ENCODE results near the gene APOBEC3A. TPM values are rescaled to one million over a fixed set of nuclear protein-coding genes. Genes with fewer than 3 reads are reported as not detected.

APOBEC3A gene
- total and polyA plus RNA-seq, 10 of the 15 experiments (the other 5 are each of a cell fraction or from before 2014, with no cell fraction given) = 0.20 TPM; not detected in 9

DNA sequence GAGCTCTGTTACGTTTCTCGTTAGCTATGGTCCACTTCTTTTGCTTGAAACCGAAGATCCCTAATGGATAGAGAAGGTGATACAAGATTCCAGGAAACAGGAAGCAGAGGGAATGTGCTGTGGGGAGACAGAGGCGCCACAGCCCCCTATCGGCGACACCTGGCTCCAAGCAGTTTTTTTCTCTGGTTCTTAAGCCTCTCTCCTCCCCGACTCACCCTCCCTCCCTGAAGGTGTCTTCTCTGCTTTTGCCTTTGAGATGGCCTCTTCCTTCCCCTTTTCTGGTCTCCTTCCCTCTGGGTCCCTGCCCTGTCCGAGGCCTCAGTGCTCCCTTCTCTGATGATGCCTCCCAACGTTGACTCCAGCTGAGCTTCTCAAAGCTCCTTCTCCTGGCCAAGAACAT is 14.2 kb upstream of the APOBEC3A start (continued):
- TF ChIP-seq, protein P1, sequence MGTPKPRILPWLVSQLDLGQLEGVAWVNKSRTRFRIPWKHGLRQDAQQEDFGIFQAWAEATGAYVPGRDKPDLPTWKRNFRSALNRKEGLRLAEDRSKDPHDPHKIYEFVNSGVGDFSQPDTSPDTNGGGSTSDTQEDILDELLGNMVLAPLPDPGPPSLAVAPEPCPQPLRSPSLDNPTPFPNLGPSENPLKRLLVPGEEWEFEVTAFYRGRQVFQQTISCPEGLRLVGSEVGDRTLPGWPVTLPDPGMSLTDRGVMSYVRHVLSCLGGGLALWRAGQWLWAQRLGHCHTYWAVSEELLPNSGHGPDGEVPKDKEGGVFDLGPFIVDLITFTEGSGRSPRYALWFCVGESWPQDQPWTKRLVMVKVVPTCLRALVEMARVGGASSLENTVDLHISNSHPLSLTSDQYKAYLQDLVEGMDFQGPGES (IDR thresholded peaks at IDR 0.05) = no peak
- TF ChIP-seq CHD2 (IDR thresholded peaks at IDR 0.05; ENCODE audit: borderline replicate concordance, low read depth, low read length) = no peak
- TF ChIP-seq, protein P2, sequence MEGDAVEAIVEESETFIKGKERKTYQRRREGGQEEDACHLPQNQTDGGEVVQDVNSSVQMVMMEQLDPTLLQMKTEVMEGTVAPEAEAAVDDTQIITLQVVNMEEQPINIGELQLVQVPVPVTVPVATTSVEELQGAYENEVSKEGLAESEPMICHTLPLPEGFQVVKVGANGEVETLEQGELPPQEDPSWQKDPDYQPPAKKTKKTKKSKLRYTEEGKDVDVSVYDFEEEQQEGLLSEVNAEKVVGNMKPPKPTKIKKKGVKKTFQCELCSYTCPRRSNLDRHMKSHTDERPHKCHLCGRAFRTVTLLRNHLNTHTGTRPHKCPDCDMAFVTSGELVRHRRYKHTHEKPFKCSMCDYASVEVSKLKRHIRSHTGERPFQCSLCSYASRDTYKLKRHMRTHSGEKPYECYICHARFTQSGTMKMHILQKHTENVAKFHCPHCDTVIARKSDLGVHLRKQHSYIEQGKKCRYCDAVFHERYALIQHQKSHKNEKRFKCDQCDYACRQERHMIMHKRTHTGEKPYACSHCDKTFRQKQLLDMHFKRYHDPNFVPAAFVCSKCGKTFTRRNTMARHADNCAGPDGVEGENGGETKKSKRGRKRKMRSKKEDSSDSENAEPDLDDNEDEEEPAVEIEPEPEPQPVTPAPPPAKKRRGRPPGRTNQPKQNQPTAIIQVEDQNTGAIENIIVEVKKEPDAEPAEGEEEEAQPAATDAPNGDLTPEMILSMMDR (IDR thresholded peaks at IDR 0.05 in 2 of 3, conservative IDR thresholded peaks at IDR 0.05 in 1 of 3; ENCODE audit: control insufficient read depth in 2 of 3, extremely low read depth in 1 of 3, insufficient read depth in 1 of 3, low read depth in 3 of 3, low read length in 3 of 3) = peak in 2 of 3 experiments; percentile 11 to 32; a peak in 1 of 6 replicates
- TF ChIP-seq KLF5 (IDR thresholded peaks at IDR 0.05; ENCODE audit: partially characterized antibody) = no peak
- TF ChIP-seq, protein P3, sequence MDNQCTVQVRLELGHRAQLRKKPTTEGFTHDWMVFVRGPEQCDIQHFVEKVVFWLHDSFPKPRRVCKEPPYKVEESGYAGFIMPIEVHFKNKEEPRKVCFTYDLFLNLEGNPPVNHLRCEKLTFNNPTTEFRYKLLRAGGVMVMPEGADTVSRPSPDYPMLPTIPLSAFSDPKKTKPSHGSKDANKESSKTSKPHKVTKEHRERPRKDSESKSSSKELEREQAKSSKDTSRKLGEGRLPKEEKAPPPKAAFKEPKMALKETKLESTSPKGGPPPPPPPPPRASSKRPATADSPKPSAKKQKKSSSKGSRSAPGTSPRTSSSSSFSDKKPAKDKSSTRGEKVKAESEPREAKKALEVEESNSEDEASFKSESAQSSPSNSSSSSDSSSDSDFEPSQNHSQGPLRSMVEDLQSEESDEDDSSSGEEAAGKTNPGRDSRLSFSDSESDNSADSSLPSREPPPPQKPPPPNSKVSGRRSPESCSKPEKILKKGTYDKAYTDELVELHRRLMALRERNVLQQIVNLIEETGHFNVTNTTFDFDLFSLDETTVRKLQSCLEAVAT (IDR thresholded peaks at IDR 0.05) = no peak
- TF ChIP-seq IKZF1 (conservative IDR thresholded peaks at IDR 0.05) = peak; percentile 28; the same call in 1 of the 2 replicates

DNA sequence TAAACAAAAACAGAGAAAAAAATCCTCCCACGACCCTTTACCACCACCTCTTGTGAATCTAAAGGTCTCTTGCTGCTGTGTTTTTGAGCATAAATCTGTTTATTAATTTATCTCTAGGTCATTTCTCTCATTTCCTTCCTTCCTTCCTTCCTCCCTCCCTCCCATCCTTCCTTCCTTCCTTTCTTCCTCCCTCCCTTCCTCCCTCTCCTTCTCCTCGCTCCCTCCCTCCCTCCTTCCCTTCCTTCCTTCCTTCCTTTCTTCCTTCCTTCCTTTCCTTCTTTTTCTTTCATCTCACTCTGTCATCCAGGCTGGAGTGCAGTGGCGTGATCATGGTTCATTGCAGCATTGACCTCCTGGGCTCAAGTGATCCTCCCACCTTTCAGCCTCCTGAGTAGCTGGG is 13.5 kb upstream of the APOBEC3A start:
- intact Hi-C loops (cut with micrococcal nuclease; ENCODE audit: unreplicated experiment) (loop anchor here (5.0 kb wide), 1 partner anchor 38 kb away; the partner anchor contains the start of gene APOBEC3B), in situ Hi-C loops (cut with MboI) (no loop called here)
- CTCF ChIA-PET = interaction anchor here (1.1 to 3.5 kb wide), 2 partner anchors 30 to 74 kb away, joined by 3 to 22 read pairs; no protein-coding TSS in a partner anchor
- WGBS (ENCODE audit: insufficient coverage, insufficient replicate concordance, low lambda C conversion rate, missing lambda C conversion rate) = 3% methylated on average over 3 of the region's 3 CpGs
- RAD21 ChIA-PET (ENCODE audit: unreplicated experiment) = no interaction called here
- Histone ChIP-seq H3K36me3 (ENCODE audit: control insufficient read depth in 2 of 2, insufficient read depth in 2 of 2, low read length in 1 of 2) (no peaks in the 10 kb centered on the region), H3K27me3 (replicated peaks in 1 of 2; ENCODE audit: control insufficient read depth in 2 of 2, insufficient read depth in 2 of 2, low read length in 1 of 2) (no peaks in the 10 kb centered on the region), H2AFZ (ENCODE audit: control insufficient read depth, low read depth, low read length) (no peak overlapping the region), H4K20me1 (ENCODE audit: control insufficient read depth, insufficient read depth) (no peaks in the 10 kb centered on the region), H3K27ac (ENCODE audit: control insufficient read depth, insufficient read depth) (no peak overlapping the region), H3K4me1 (ENCODE audit: control insufficient read depth, insufficient read depth, low read length) (peaks cover 39% of the 10 kb centered on the region), H3K9me3 (replicated peaks; ENCODE audit: control insufficient read depth, insufficient read depth, low read length) (no peaks in the 10 kb centered on the region), H3K4me2 (ENCODE audit: control insufficient read depth, insufficient read depth) (no peak overlapping the region), H3K9ac (ENCODE audit: control insufficient read depth, insufficient read depth, low read length) (no peak overlapping the region), H3K79me2 (ENCODE audit: control insufficient read depth, insufficient read depth, low read length) (no peaks in the 10 kb centered on the region), H3K4me3 (no peak overlapping the region)
- POLR2A ChIA-PET = interaction anchor here (1.0 to 1.1 kb wide), 2 partner anchors 10 to 11 kb away, joined by 3 read pairs; no protein-coding TSS in a partner anchor
- BruUV-seq (replicated peaks) = no TSS peak
- DNase-seq (ENCODE audit: low read depth, low spot score) = no peak
- no peak for FAIRE-seq
- SMC1A ChIA-PET (ENCODE audit: uncharacterized antibody, unreplicated experiment) = no interaction called here
- ATAC-seq = no peak
- no peak for TF ChIP-seq GATAD2B (conservative IDR thresholded peaks at IDR 0.05; ENCODE audit: low read depth)
- TF ChIP-seq IKZF1 (conservative IDR thresholded peaks at IDR 0.05) = no peak
- no peak for TF ChIP-seq EGR1 (IDR thresholded peaks at IDR 0.05; ENCODE audit: borderline replicate concordance in 1 of 2, low read depth in 2 of 2, low read length in 2 of 2)
- TF ChIP-seq TCF7 (IDR thresholded peaks at IDR 0.05; ENCODE audit: borderline replicate concordance) = no peak
- no peak for TF ChIP-seq ZNF384 (IDR thresholded peaks at IDR 0.05; ENCODE audit: borderline replicate concordance, low read depth, low read length)
- TF ChIP-seq SIX5 (IDR thresholded peaks at IDR 0.05; ENCODE audit: low read depth, low read length, severe bottlenecking) = no peak
- TF ChIP-seq, protein P4, sequence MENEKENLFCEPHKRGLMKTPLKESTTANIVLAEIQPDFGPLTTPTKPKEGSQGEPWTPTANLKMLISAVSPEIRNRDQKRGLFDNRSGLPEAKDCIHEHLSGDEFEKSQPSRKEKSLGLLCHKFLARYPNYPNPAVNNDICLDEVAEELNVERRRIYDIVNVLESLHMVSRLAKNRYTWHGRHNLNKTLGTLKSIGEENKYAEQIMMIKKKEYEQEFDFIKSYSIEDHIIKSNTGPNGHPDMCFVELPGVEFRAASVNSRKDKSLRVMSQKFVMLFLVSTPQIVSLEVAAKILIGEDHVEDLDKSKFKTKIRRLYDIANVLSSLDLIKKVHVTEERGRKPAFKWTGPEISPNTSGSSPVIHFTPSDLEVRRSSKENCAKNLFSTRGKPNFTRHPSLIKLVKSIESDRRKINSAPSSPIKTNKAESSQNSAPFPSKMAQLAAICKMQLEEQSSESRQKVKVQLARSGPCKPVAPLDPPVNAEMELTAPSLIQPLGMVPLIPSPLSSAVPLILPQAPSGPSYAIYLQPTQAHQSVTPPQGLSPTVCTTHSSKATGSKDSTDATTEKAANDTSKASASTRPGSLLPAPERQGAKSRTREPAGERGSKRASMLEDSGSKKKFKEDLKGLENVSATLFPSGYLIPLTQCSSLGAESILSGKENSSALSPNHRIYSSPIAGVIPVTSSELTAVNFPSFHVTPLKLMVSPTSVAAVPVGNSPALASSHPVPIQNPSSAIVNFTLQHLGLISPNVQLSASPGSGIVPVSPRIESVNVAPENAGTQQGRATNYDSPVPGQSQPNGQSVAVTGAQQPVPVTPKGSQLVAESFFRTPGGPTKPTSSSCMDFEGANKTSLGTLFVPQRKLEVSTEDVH (IDR thresholded peaks at IDR 0.05; ENCODE audit: low read depth, partially characterized antibody) = no peak
- no peak for TF ChIP-seq RAD21 (IDR thresholded peaks at IDR 0.05; ENCODE audit: insufficient read depth, low read depth, low read length)
- no peak for TF ChIP-seq MYB (IDR thresholded peaks at IDR 0.05; ENCODE audit: borderline replicate concordance, low read depth, low read length)
- no peak for TF ChIP-seq YY1 (IDR thresholded peaks at IDR 0.05; ENCODE audit: low read depth, low read length)
- TF ChIP-seq HDGF (IDR thresholded peaks at IDR 0.05) = no peak
